ENCODE data around the gene KLHL3.

DNA sequence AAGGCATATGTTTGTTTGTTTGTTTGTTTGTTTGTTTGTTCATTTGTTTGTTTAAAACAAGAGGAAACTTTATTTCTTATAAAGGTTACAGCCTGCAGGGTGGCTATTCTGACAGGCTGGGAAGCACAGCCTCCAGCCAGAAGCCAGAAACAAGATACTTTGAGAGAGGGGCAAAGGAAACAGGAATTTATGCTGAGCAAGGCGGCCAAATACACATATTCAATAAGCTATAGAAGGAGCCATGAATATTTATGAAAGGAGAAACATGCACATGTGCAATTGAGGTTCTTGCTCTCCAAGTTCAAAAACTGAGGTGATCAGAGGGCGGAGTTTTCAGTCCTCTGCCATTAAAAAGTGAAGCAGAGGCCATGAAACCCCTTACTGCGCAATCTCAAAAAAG is 19.6 kb downstream of the KLHL3 start:
- TF ChIP-seq, protein P1, sequence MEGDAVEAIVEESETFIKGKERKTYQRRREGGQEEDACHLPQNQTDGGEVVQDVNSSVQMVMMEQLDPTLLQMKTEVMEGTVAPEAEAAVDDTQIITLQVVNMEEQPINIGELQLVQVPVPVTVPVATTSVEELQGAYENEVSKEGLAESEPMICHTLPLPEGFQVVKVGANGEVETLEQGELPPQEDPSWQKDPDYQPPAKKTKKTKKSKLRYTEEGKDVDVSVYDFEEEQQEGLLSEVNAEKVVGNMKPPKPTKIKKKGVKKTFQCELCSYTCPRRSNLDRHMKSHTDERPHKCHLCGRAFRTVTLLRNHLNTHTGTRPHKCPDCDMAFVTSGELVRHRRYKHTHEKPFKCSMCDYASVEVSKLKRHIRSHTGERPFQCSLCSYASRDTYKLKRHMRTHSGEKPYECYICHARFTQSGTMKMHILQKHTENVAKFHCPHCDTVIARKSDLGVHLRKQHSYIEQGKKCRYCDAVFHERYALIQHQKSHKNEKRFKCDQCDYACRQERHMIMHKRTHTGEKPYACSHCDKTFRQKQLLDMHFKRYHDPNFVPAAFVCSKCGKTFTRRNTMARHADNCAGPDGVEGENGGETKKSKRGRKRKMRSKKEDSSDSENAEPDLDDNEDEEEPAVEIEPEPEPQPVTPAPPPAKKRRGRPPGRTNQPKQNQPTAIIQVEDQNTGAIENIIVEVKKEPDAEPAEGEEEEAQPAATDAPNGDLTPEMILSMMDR (conservative IDR thresholded peaks at IDR 0.05; ENCODE audit: low read depth in 2 of 2), result no peak
- TF ChIP-seq, protein P2, sequence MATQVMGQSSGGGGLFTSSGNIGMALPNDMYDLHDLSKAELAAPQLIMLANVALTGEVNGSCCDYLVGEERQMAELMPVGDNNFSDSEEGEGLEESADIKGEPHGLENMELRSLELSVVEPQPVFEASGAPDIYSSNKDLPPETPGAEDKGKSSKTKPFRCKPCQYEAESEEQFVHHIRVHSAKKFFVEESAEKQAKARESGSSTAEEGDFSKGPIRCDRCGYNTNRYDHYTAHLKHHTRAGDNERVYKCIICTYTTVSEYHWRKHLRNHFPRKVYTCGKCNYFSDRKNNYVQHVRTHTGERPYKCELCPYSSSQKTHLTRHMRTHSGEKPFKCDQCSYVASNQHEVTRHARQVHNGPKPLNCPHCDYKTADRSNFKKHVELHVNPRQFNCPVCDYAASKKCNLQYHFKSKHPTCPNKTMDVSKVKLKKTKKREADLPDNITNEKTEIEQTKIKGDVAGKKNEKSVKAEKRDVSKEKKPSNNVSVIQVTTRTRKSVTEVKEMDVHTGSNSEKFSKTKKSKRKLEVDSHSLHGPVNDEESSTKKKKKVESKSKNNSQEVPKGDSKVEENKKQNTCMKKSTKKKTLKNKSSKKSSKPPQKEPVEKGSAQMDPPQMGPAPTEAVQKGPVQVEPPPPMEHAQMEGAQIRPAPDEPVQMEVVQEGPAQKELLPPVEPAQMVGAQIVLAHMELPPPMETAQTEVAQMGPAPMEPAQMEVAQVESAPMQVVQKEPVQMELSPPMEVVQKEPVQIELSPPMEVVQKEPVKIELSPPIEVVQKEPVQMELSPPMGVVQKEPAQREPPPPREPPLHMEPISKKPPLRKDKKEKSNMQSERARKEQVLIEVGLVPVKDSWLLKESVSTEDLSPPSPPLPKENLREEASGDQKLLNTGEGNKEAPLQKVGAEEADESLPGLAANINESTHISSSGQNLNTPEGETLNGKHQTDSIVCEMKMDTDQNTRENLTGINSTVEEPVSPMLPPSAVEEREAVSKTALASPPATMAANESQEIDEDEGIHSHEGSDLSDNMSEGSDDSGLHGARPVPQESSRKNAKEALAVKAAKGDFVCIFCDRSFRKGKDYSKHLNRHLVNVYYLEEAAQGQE (IDR thresholded peaks at IDR 0.05; ENCODE audit: unreplicated experiment), result no peak
- TF ChIP-seq EZH2 (IDR thresholded peaks at IDR 0.05; ENCODE audit: low read depth, unreplicated experiment) (no peak), EZH2phosphoT487 (IDR thresholded peaks at IDR 0.05; ENCODE audit: unreplicated experiment) (no peak), POLR2AphosphoS5 (IDR thresholded peaks at IDR 0.05; ENCODE audit: low read depth) (no peak), ZNF114 (CRISPR knock-in tag; IDR thresholded peaks at IDR 0.05) (no peak), JUNB (IDR thresholded peaks at IDR 0.05; ENCODE audit: unreplicated experiment) (no peak), CREB1 (CRISPR knock-in tag; IDR thresholded peaks at IDR 0.05; ENCODE audit: low read depth) (no peak), NANOG (IDR thresholded peaks at IDR 0.05; ENCODE audit: borderline replicate concordance) (no peak), STAT1 (IDR thresholded peaks at IDR 0.05; ENCODE audit: unreplicated experiment) (no peak), ZNF331 (CRISPR knock-in tag; IDR thresholded peaks at IDR 0.05; ENCODE audit: low read depth) (no peak)
- TF ChIP-seq, protein P3, sequence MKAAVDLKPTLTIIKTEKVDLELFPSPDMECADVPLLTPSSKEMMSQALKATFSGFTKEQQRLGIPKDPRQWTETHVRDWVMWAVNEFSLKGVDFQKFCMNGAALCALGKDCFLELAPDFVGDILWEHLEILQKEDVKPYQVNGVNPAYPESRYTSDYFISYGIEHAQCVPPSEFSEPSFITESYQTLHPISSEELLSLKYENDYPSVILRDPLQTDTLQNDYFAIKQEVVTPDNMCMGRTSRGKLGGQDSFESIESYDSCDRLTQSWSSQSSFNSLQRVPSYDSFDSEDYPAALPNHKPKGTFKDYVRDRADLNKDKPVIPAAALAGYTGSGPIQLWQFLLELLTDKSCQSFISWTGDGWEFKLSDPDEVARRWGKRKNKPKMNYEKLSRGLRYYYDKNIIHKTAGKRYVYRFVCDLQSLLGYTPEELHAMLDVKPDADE (IDR thresholded peaks at IDR 0.05), result no peak
- TF ChIP-seq, protein P4, sequence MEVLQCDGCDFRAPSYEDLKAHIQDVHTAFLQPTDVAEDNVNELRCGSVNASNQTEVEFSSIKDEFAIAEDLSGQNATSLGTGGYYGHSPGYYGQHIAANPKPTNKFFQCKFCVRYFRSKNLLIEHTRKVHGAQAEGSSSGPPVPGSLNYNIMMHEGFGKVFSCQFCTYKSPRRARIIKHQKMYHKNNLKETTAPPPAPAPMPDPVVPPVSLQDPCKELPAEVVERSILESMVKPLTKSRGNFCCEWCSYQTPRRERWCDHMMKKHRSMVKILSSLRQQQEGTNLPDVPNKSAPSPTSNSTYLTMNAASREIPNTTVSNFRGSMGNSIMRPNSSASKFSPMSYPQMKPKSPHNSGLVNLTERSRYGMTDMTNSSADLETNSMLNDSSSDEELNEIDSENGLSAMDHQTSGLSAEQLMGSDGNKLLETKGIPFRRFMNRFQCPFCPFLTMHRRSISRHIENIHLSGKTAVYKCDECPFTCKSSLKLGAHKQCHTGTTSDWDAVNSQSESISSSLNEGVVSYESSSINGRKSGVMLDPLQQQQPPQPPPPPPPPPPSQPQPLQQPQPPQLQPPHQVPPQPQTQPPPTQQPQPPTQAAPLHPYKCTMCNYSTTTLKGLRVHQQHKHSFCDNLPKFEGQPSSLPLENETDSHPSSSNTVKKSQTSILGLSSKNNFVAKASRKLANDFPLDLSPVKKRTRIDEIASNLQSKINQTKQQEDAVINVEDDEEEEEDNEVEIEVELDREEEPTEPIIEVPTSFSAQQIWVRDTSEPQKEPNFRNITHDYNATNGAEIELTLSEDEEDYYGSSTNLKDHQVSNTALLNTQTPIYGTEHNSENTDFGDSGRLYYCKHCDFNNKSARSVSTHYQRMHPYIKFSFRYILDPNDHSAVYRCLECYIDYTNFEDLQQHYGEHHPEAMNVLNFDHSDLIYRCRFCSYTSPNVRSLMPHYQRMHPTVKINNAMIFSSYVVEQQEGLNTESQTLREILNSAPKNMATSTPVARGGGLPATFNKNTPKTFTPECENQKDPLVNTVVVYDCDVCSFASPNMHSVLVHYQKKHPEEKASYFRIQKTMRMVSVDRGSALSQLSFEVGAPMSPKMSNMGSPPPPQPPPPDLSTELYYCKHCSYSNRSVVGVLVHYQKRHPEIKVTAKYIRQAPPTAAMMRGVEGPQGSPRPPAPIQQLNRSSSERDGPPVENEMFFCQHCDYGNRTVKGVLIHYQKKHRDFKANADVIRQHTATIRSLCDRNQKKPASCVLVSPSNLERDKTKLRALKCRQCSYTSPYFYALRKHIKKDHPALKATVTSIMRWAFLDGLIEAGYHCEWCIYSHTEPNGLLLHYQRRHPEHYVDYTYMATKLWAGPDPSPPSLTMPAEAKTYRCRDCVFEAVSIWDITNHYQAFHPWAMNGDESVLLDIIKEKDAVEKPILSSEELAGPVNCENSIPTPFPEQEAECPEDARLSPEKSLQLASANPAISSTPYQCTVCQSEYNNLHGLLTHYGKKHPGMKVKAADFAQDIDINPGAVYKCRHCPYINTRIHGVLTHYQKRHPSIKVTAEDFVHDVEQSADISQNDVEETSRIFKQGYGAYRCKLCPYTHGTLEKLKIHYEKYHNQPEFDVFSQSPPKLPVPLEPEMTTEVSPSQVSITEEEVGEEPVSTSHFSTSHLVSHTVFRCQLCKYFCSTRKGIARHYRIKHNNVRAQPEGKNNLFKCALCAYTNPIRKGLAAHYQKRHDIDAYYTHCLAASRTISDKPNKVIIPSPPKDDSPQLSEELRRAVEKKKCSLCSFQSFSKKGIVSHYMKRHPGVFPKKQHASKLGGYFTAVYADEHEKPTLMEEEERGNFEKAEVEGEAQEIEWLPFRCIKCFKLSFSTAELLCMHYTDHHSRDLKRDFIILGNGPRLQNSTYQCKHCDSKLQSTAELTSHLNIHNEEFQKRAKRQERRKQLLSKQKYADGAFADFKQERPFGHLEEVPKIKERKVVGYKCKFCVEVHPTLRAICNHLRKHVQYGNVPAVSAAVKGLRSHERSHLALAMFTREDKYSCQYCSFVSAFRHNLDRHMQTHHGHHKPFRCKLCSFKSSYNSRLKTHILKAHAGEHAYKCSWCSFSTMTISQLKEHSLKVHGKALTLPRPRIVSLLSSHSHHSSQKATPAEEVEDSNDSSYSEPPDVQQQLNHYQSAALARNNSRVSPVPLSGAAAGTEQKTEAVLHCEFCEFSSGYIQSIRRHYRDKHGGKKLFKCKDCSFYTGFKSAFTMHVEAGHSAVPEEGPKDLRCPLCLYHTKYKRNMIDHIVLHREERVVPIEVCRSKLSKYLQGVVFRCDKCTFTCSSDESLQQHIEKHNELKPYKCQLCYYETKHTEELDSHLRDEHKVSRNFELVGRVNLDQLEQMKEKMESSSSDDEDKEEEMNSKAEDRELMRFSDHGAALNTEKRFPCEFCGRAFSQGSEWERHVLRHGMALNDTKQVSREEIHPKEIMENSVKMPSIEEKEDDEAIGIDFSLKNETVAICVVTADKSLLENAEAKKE (CRISPR knock-in tag; IDR thresholded peaks at IDR 0.05), result no peak

Measured in GM23338 (cell line).